GM12865 (cell line): Measurements from ENCODE around the gene DNAH6.

Experiments used
- DNase-seq: peaks from one replicate; pipeline ENCODE4 v3.0.0; 2010; ENCODE audit warnings: low read depth
- H3K4me3 ChIP-seq: 2 replicates; pipeline ENCODE4 v1.5.1; 2011; ENCODE audit warnings: mild to moderate bottlenecking, low read depth, low read length, control low read depth
- TF ChIP-seq, protein P1 (sequence below): IDR thresholded peaks from 2 replicates; pipeline ENCODE4 v1.5.1; 2011; ENCODE audit warnings: low read length, control low read depth, low read depth, inconsistent platforms; ENCODE audit not compliant: insufficient read depth; ENCODE audit errors: missing control alignments

DNAH6 gene

DNA sequence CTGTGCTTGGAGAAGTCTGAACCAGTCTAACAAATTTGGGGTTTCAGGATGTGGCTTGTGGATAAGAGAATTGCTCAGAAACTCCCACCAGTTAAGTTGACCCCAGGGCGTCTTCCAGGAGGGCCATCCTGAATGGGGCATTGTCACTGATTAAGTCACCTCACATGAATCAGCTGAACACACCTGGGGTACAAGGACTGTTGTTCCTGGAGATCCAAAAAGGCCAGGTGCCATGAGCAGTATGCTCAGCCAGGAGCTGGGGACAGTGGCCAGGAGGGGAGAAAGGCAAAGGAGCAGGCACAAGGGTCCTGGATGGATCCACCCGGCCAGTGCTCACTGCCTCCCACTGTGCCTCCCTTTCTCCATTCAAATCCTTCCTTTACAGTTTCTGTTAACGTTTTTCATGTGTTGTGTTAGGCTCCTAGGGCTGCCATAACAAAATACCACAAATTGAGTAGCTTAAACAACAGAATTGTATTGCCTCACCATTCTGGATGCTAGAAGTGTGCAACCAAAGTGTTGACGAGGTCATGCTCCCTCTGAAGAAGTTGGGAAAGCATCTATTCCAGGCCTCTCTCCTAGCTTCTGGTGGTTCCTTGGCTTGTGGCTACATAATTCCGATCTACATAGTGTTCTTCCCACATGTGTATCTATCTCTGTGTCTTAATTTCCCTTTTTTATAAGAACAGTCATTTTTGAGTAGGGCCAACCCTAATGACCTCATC, 331.2 kb downstream of the DNAH6 start:
- no peak for DNase-seq
- TF ChIP-seq, protein P1, sequence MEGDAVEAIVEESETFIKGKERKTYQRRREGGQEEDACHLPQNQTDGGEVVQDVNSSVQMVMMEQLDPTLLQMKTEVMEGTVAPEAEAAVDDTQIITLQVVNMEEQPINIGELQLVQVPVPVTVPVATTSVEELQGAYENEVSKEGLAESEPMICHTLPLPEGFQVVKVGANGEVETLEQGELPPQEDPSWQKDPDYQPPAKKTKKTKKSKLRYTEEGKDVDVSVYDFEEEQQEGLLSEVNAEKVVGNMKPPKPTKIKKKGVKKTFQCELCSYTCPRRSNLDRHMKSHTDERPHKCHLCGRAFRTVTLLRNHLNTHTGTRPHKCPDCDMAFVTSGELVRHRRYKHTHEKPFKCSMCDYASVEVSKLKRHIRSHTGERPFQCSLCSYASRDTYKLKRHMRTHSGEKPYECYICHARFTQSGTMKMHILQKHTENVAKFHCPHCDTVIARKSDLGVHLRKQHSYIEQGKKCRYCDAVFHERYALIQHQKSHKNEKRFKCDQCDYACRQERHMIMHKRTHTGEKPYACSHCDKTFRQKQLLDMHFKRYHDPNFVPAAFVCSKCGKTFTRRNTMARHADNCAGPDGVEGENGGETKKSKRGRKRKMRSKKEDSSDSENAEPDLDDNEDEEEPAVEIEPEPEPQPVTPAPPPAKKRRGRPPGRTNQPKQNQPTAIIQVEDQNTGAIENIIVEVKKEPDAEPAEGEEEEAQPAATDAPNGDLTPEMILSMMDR: no peak
- H3K4me3 ChIP-seq: no peak overlapping the region

DNA sequence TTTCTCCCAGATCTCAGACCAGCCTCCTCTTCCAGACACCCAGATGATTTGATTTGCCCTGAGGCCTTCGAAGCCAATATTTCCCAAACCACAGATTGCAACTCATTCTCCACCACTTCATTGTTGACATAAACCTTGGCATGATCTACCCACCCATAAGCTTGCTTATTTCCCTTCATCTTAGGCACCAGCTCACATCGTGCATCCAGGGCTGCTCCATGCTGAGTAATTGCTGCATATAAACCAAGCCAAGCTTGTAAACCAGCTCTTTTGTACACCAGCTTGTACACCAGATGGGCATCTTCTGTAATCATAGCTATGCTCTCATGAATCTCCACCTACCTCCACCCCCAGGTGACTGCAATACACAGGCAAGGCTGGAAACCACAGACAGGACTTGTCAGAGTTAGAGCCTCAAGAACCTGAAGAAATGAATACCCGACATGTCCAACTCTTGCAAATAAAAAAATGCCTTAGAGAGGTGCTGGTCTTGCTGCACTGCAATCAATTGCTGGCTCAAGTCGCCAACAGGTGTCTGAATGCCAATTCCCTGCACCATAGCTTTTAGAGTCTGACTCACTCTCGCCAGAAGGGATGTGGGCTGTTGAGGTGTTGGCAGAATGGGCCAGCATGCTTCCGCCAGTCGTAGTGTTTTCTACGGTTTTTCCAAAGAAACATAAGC, 333.1 kb downstream of the DNAH6 start:
- TF ChIP-seq, protein P1: no peak
- no peak overlapping the region for H3K4me3 ChIP-seq
- no peak for DNase-seq

DNA sequence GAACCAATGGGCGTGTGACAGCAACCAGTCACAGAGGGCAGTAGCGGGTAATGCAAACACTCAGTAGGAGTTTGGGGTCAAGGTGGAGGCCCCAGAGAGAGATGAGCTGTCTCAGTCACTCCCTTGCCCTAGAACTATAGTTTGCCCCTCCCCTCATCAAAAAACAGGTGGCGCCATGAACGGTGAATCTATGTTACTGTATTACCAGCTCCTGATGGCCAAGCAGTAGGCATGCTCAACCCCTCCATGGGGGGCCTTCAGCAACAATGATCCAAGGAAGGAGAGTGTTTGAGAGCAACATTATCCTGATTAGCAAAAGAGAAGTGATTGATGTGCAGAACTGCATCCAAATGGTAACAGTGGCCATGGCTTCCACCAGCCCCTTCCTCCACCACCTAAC, 334.2 kb downstream of the DNAH6 start:
- H3K4me3 ChIP-seq: no peak overlapping the region
- no peak for DNase-seq
- TF ChIP-seq, protein P1: no peak

DNA sequence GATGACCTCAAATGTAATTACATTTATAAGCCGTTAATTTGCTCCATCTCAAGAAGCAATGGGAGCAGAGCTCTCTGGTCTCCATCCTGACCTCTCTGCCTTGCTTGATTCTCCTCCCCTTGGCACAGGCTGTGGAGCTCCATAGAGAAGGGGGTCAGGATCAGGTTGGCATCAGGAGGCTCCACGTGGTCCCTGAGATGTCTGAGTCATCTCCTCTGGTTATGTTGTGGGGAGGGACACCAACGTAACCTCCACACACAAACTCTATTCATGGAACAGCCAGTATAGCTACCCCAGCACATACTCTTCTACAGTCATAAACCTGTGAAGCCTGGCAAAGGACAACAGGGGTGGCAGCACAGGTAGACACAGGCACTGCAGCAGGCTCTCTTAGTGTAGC, 335.6 kb downstream of the DNAH6 start:
- H3K4me3 ChIP-seq: no peak overlapping the region
- TF ChIP-seq, protein P1: no peak
- no peak for DNase-seq

DNA sequence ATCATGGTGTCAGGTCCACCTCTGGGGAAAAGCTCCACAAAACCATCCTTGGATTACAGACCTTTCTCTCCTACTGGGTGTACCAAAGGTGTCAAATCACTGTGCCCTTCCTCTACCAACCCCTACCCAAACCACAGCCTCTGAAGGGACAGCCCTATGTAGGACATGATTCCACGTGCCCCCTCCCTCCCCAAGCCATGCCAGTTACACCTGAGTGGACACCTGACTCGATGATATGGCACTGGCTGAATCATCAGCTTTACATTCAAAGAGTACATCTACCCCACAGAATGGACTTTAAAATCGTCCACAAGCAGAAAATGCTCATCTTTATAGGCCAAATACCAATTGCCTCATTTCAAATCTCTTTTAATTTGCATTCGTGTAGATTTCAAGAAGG, 338.6 kb downstream of the DNAH6 start:
- no peak for DNase-seq
- H3K4me3 ChIP-seq: no peak overlapping the region
- TF ChIP-seq, protein P1: no peak

DNA sequence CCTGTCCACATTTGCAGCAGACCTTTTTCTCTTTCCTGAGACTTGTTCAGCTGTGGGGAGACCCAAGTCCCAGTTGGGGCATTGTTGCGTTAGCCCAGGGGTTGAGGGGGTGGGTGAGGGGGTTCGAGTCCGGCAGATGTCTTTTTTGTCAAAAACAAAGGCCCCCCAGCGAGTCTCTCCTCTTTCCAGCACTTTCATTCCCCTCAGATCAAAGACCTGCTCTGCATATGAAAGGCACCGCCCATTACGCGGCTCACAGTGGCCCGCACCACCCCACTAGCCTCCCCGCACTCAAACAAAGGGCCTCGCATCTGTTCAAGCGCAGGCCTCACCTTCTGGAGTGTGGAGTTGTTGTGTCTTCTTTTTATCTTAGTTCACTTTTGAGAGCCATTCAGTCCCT, 339.4 kb downstream of the DNAH6 start:
- TF ChIP-seq, protein P1: no peak
- DNase-seq: no peak

More for the DNA sequence above, 339.4 kb downstream of the DNAH6 start:
- no peak overlapping the region for H3K4me3 ChIP-seq
